Adipose tissue (tissue), 3 donors: ENCODE data around the gene DENND4B. TPM values are rescaled to one million over a fixed set of nuclear protein-coding genes. Genes with fewer than 3 reads are reported as not detected.
A peak's percentile ranks its signal among the peaks of the same experiment; 100 is the strongest.

ENCODE experiments used
- H3K27ac ChIP-seq: one replicate; pipeline ENCODE4 v1.5.1; 2013; ENCODE audit warnings: low read depth, low read length
- WGBS, 3 donors: extraction: QIAGEN DNeasy Blood & Tissue Kit; methylation state at CpG; one replicate each; pipeline ENCODE4 v1.1.7; 2013; 5-methylcytosine and 5-hydroxymethylcytosine counted together
- polyA plus RNA-seq, 3 donors: library from polyadenylated mRNA; stranded (reverse); fragments of 200-250 nt; gene quantifications; one replicate each; pipeline ENCODE4 v1.2.3, GENCODE V29; 2013
- donor health status: healthy with polysubstance abuse.
- donor health status: Bipolar disorder and iron deficiency.
- donor health status: healthy.

DENND4B gene
- polyA plus RNA-seq, 3 donors = 17.2 to 40.2 (median 37.1) TPM

GRCh38 chr1:153956997-153957715 lies 10.6 kb upstream of the DENND4B start:
- 24 to 30% (median 28%) methylated on average over 6 of the region's 6 CpGs for WGBS, 3 donors
- H3K27ac ChIP-seq = no peak overlapping the region

GRCh38 chr1:153954826-153955225 lies 8.3 kb upstream of the DENND4B start:
- 94% methylated on average over 10 of the region's 10 CpGs for WGBS, 3 donors

GRCh38 chr1:153953859-153954365 lies 7.4 kb upstream of the DENND4B start:
- H3K27ac ChIP-seq = no peak overlapping the region
- WGBS, 3 donors = 67 to 74% (median 68%) methylated on average over 4 of the region's 4 CpGs

More at GRCh38 chr1:153954826-153955225, 8.3 kb upstream of the DENND4B start:
- no peak overlapping the region for H3K27ac ChIP-seq

GRCh38 chr1:153951801-153952200 lies 5.3 kb upstream of the DENND4B start:
- H3K27ac ChIP-seq = no peak overlapping the region
- 97 to 100% (median 100%) methylated on average over 2 of the region's 2 CpGs for WGBS, 3 donors

GRCh38 chr1:153951183-153951582 lies 4.7 kb upstream of the DENND4B start:
- WGBS, 3 donors = 92 to 96% (median 94%) methylated on average over 11 of the region's 11 CpGs
- no peak overlapping the region for H3K27ac ChIP-seq

GRCh38 chr1:153945795-153946621 lies 510 bp downstream of the DENND4B start:
- peak overlapping the region; percentile 97 for H3K27ac ChIP-seq
- 0 to 1% (median 1%) methylated on average over 62 to 95 of the region's 95 CpGs for WGBS, 3 donors

GRCh38 chr1:153945131-153945794 lies 1.3 kb downstream of the DENND4B start:
- WGBS, 3 donors = 21 to 38% (median 23%) methylated on average over 12 of the region's 12 CpGs
- H3K27ac ChIP-seq = peak overlapping the region; percentile 91

GRCh38 chr1:153944827-153945117 lies 1.7 kb downstream of the DENND4B start:
- peak overlapping the region; percentile 91 for H3K27ac ChIP-seq
- 38 to 74% (median 45%) methylated on average over 3 of the region's 3 CpGs for WGBS, 3 donors

GRCh38 chr1:153944005-153944826 lies 2.3 kb downstream of the DENND4B start:
- WGBS, 3 donors = 73 to 83% (median 74%) methylated on average over 15 of the region's 15 CpGs

GRCh38 chr1:153942766-153943549 lies 3.6 kb downstream of the DENND4B start:
- H3K27ac ChIP-seq = no peak overlapping the region
- 85 to 92% (median 88%) methylated on average over 11 of the region's 11 CpGs for WGBS, 3 donors

More at GRCh38 chr1:153944005-153944826, 2.3 kb downstream of the DENND4B start:
- no peak overlapping the region for H3K27ac ChIP-seq

- WGBS, 3 donors = 94 to 96% (median 95%) methylated on average over 32 to 34 of the region's 34 CpGs
- no peak overlapping the region for H3K27ac ChIP-seq
Observed at GRCh38 chr1:153941826-153942725, 4.4 kb downstream of the DENND4B start.

GRCh38 chr1:153940756-153941155 lies 5.8 kb downstream of the DENND4B start:
- WGBS, 3 donors = 92 to 96% (median 92%) methylated on average over 8 of the region's 8 CpGs

GRCh38 chr1:153939476-153939875 lies 7.0 kb downstream of the DENND4B start:
- 89 to 96% (median 95%) methylated on average over 12 of the region's 12 CpGs for WGBS, 3 donors
- no peak overlapping the region for H3K27ac ChIP-seq

More at GRCh38 chr1:153940756-153941155, 5.8 kb downstream of the DENND4B start:
- H3K27ac ChIP-seq = no peak overlapping the region

- 74 to 90% (median 89%) methylated on average over 3 of the region's 3 CpGs for WGBS, 3 donors
- no peak overlapping the region for H3K27ac ChIP-seq
Observed at GRCh38 chr1:153938996-153939395, 7.5 kb downstream of the DENND4B start.

GRCh38 chr1:153937331-153937730 lies 9.2 kb downstream of the DENND4B start:
- 96 to 98% (median 97%) methylated on average over 10 of the region's 10 CpGs for WGBS, 3 donors
- no peak overlapping the region for H3K27ac ChIP-seq

- 95 to 97% (median 97%) methylated on average over 12 of the region's 12 CpGs for WGBS, 3 donors
- H3K27ac ChIP-seq = no peak overlapping the region
Observed at GRCh38 chr1:153936011-153936802, 10.3 kb downstream of the DENND4B start.
